ENCODE results near the gene SLCO4A1. TPM values are rescaled to one million over a fixed set of nuclear protein-coding genes. Genes with fewer than 3 reads are reported as not detected.

The SLCO4A1 gene
- total RNA-seq, 1 donor from 2014 or later: 1.4 TPM

DNA sequence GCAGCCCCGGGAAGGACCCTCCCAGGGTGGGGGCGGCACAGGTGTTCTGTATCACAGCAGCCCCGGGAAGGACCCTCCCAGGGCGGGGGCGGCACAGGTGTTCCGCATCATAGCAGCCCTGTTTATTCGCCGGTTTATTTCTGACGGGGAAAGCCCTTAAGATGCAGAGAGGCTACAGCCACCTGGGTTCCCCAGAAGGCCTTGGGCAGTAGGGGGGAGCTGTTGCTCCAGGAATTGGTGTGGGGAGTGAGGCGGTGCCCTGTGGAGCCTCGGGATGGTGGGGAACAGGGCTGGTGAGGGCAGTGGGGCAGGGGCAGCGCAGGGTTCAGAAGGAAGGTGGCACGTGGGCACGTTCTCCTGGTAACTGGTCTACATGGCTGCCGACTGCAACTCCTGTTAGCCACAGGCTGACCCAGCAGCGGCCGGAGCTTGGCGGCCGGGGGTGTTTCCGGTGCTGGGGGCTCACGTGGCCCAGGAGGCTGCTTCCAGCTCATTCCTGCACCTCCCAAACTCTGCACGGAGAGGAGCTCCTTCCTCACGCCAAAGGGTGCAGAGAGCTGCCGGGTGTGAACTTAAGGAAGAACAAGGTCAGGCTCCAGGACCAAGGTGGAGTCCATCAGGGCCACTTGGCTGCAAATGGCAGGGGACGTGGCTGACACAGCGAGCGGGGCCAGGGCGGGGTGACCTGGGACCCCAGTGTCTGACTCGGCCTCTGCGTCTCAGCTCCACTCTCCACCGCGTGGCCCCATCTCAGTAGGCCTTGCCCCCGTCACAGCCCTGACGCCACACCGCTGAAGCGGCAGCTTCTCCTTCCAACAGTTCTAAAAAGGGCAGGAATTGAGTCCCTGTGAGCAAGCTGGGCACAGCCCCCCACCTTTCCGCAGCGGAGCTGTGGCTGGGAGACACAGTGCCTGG is 13.2 kb downstream of the SLCO4A1 start:
- Mint-ChIP-seq H3K27me3 (ENCODE audit: unreplicated experiment) (peaks cover 6% of the 10 kb centered on the region), H3K36me3 (ENCODE audit: low read depth, unreplicated experiment) (no peaks in the 10 kb centered on the region), H3K9me3 (ENCODE audit: unreplicated experiment) (no peaks in the 10 kb centered on the region), H3K4me3 (ENCODE audit: unreplicated experiment) (no peak overlapping the region), H3K4me1 (ENCODE audit: unreplicated experiment) (peaks cover 7% of the 10 kb centered on the region), H3K27ac (ENCODE audit: unreplicated experiment) (no peak overlapping the region)
- TF ChIP-seq, protein P1, sequence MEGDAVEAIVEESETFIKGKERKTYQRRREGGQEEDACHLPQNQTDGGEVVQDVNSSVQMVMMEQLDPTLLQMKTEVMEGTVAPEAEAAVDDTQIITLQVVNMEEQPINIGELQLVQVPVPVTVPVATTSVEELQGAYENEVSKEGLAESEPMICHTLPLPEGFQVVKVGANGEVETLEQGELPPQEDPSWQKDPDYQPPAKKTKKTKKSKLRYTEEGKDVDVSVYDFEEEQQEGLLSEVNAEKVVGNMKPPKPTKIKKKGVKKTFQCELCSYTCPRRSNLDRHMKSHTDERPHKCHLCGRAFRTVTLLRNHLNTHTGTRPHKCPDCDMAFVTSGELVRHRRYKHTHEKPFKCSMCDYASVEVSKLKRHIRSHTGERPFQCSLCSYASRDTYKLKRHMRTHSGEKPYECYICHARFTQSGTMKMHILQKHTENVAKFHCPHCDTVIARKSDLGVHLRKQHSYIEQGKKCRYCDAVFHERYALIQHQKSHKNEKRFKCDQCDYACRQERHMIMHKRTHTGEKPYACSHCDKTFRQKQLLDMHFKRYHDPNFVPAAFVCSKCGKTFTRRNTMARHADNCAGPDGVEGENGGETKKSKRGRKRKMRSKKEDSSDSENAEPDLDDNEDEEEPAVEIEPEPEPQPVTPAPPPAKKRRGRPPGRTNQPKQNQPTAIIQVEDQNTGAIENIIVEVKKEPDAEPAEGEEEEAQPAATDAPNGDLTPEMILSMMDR (IDR thresholded peaks at IDR 0.05; ENCODE audit: unreplicated experiment): no peak
- DNase-seq (ENCODE audit: low spot score): no peak

DNA sequence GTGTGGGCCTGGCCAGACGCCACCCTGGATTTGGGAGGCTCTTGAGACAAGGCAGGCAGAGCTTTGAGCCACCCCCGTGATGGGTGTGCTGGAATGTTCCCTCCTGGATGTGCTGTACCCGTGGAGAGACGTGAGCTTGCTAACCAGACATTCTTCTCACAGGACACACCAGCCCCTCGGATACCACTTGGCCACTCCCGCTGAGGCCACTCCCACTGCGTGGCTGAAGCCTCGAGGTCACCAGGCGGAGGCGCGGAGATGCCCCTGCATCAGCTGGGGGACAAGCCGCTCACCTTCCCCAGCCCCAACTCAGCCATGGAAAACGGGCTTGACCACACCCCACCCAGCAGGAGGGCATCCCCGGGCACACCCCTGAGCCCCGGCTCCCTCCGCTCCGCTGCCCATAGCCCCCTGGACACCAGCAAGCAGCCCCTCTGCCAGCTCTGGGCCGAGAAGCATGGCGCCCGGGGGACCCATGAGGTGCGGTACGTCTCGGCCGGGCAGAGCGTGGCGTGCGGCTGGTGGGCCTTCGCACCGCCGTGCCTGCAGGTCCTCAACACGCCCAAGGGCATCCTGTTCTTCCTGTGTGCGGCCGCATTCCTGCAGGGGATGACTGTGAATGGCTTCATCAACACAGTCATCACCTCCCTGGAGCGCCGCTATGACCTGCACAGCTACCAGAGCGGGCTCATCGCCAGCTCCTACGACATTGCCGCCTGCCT is 14.1 kb downstream of the SLCO4A1 start:
- DNase-seq (ENCODE audit: low spot score): no peak
- no peak overlapping the region for H3K27ac Mint-ChIP-seq (ENCODE audit: unreplicated experiment)
- peaks cover 4% of the 10 kb centered on the region for H3K27me3 Mint-ChIP-seq (ENCODE audit: unreplicated experiment)
- H3K4me3 Mint-ChIP-seq (ENCODE audit: unreplicated experiment): no peak overlapping the region
- peaks cover 2% of the 10 kb centered on the region for H3K4me1 Mint-ChIP-seq (ENCODE audit: unreplicated experiment)
- no peaks in the 10 kb centered on the region for H3K9me3 Mint-ChIP-seq (ENCODE audit: unreplicated experiment)
- TF ChIP-seq, protein P1 (IDR thresholded peaks at IDR 0.05; ENCODE audit: unreplicated experiment): no peak
- no peaks in the 10 kb centered on the region for H3K36me3 Mint-ChIP-seq (ENCODE audit: low read depth, unreplicated experiment)

DNA sequence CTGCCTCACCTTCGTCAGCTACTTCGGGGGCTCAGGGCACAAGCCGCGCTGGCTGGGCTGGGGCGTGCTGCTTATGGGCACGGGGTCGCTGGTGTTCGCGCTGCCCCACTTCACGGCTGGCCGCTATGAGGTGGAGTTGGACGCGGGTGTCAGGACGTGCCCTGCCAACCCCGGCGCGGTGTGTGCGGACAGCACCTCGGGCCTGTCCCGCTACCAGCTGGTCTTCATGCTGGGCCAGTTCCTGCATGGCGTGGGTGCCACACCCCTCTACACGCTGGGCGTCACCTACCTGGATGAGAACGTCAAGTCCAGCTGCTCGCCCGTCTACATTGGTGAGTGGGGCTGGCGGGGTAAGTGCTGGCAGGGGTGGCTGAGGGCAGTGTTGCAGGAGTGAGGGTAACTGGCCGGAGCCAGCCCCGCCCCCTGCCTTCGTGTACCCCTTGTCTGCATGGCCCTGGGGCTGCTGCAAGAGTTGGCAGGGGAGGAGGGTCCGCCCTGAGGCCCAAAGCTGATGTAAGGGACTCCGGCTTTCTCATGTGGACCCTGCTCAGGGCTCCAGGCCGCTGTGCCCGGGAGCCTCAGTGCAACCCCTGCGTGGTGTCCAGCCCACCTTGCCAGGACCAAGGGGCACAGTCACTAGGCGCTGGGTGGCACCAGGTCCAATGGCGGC is 14.8 kb downstream of the SLCO4A1 start:
- H3K9me3 Mint-ChIP-seq (ENCODE audit: unreplicated experiment): no peaks in the 10 kb centered on the region
- TF ChIP-seq, protein P1 (IDR thresholded peaks at IDR 0.05; ENCODE audit: unreplicated experiment): no peak
- no peaks in the 10 kb centered on the region for H3K36me3 Mint-ChIP-seq (ENCODE audit: low read depth, unreplicated experiment)
- H3K4me1 Mint-ChIP-seq (ENCODE audit: unreplicated experiment): peaks cover under 1% of the 10 kb centered on the region
- H3K4me3 Mint-ChIP-seq (ENCODE audit: unreplicated experiment): no peak overlapping the region
- peaks cover 5% of the 10 kb centered on the region for H3K27me3 Mint-ChIP-seq (ENCODE audit: unreplicated experiment)
- no peak for DNase-seq (ENCODE audit: low spot score)
- H3K27ac Mint-ChIP-seq (ENCODE audit: unreplicated experiment): no peak overlapping the region

DNA sequence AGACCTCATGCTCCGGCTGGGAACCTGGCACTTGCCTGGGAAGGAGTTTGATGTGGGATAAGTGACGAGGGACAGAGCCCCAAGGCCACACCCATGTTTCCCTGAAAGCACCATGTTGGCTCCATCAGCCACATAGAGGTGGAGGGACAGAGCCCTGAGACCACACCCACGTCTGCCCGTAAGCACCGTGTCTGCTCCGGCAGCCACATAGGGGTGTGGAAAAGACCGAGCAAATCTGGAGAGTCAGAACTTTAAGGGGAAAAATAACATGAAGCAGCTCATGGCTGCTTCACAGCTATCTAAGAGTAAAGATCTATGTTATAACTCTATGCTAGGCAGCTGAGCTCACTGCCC is 15.3 kb downstream of the SLCO4A1 start:
- no peak for DNase-seq (ENCODE audit: low spot score)
- TF ChIP-seq, protein P1 (IDR thresholded peaks at IDR 0.05; ENCODE audit: unreplicated experiment): no peak
- Mint-ChIP-seq H3K4me3 (ENCODE audit: unreplicated experiment) (no peak overlapping the region), H3K4me1 (ENCODE audit: unreplicated experiment) (no peaks in the 10 kb centered on the region), H3K9me3 (ENCODE audit: unreplicated experiment) (no peaks in the 10 kb centered on the region), H3K36me3 (ENCODE audit: low read depth, unreplicated experiment) (no peaks in the 10 kb centered on the region), H3K27ac (ENCODE audit: unreplicated experiment) (no peak overlapping the region), H3K27me3 (ENCODE audit: unreplicated experiment) (peaks cover 5% of the 10 kb centered on the region)

All from endothelial cell (in vitro differentiated cells).